Measurements from ENCODE around the gene TRAF6. TPM values are rescaled to one million over a fixed set of nuclear protein-coding genes. Genes with fewer than 3 reads are reported as not detected.
A peak's percentile ranks its signal among the peaks of the same experiment; 100 is the strongest.

The TRAF6 gene
- total and polyA plus RNA-seq, 10 of the 15 experiments (the other 5 are each of a cell fraction or from before 2014, with no cell fraction given) = 1.4 to 10.9 (median 7.0) TPM

DNA sequence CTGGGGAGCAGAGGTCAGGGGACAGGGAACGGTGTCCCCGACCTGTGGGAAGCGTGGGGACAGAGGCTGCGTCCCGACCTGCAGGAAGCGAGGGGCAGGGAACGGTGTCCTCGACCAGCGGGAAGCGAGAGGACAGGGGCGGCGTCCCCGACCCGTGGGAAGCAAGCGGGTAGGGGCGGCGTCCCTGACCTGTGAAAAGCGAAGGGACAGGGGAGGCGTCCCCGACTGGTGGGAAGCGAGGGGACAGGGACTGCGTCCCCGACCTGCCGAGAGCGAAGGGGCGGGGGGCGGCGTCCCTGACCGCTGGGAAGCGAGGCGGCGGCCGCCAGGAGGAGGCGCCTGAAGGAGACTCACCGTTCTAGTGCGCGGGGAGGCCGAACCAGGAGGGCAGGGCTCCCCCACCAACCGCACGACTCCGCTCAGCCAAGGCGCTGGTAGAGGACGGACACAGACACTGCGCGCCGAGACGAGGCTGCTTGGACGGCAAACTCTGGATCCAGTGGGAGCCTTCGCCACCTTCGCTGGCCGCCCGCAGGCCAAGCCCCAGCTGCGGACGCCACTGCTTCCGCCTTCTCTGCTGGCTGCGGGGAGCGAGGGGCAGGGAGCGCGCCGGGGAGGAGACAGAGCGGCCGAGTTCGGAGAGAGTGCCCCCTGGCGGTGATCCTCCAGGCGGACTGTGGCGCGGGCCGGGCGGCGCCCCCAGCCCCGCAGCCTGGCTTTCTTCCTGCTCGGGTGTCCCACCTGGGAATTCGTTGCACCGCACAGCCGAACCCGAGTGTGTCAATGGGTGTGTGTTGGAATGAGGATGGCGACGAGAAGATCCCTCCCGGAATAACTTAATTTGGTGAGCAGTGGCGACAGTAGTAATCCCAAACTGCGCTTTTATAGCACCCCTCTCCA, at the start of gene TRAF6 (continued):
- TF ChIP-seq, protein P1, sequence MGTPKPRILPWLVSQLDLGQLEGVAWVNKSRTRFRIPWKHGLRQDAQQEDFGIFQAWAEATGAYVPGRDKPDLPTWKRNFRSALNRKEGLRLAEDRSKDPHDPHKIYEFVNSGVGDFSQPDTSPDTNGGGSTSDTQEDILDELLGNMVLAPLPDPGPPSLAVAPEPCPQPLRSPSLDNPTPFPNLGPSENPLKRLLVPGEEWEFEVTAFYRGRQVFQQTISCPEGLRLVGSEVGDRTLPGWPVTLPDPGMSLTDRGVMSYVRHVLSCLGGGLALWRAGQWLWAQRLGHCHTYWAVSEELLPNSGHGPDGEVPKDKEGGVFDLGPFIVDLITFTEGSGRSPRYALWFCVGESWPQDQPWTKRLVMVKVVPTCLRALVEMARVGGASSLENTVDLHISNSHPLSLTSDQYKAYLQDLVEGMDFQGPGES (IDR thresholded peaks at IDR 0.05) = no peak
- TF ChIP-seq ZBTB33 (IDR thresholded peaks at IDR 0.05) (no peak), RCOR1 (conservative IDR thresholded peaks at IDR 0.05; ENCODE audit: low read depth, low read length) (no peak), IRF5 (IDR thresholded peaks at IDR 0.05; ENCODE audit: borderline replicate concordance) (no peak), JUNB (IDR thresholded peaks at IDR 0.05) (no peak), SMAD5 (IDR thresholded peaks at IDR 0.05; ENCODE audit: low read depth) (peak; percentile 85; the same call in 1 of the 2 replicates), EP300 (IDR thresholded peaks at IDR 0.05; ENCODE audit: borderline replicate concordance in 1 of 2, control insufficient read depth in 1 of 2, low read depth in 2 of 2, low read length in 2 of 2) (no peak), MLLT1 (IDR thresholded peaks at IDR 0.05) (peak; percentile 71), RELA (IDR thresholded peaks at IDR 0.05; ENCODE audit: borderline replicate concordance, partially characterized antibody) (peak; percentile 80), BCL3 (IDR thresholded peaks at IDR 0.05; ENCODE audit: borderline replicate concordance, insufficient read depth, low read depth, low read length, poor library complexity, severe bottlenecking) (no peak), TBL1XR1 (IDR thresholded peaks at IDR 0.05; ENCODE audit: low read depth, low read length) (no peak), CBX3 (IDR thresholded peaks at IDR 0.05; ENCODE audit: borderline replicate concordance, low read depth) (no peak), ELK1 (IDR thresholded peaks at IDR 0.05; ENCODE audit: low read depth, low read length) (0 out of 2 replicates have a peak, but pooled peaks have one; percentile 34), KAT2A (conservative IDR thresholded peaks at IDR 0.05; ENCODE audit: control insufficient read depth, low read depth, low read length) (no peak), CHD1 (IDR thresholded peaks at IDR 0.05; ENCODE audit: low read depth, low read length) (no peak), MXI1 (IDR thresholded peaks at IDR 0.05; ENCODE audit: low read depth, low read length) (no peak), FOS (IDR thresholded peaks at IDR 0.05; ENCODE audit: borderline replicate concordance, extremely low read depth, insufficient read length) (no peak)
- TF ChIP-seq, protein P2, sequence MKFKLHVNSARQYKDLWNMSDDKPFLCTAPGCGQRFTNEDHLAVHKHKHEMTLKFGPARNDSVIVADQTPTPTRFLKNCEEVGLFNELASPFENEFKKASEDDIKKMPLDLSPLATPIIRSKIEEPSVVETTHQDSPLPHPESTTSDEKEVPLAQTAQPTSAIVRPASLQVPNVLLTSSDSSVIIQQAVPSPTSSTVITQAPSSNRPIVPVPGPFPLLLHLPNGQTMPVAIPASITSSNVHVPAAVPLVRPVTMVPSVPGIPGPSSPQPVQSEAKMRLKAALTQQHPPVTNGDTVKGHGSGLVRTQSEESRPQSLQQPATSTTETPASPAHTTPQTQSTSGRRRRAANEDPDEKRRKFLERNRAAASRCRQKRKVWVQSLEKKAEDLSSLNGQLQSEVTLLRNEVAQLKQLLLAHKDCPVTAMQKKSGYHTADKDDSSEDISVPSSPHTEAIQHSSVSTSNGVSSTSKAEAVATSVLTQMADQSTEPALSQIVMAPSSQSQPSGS (IDR thresholded peaks at IDR 0.05; ENCODE audit: low read length) = no peak
